GM12878 (cell line): ENCODE data around the gene GET3. TPM values are rescaled to one million over a fixed set of nuclear protein-coding genes. Genes with fewer than 3 reads are reported as not detected.

Experiments used
- ASH2L ChIP-seq: fragments of 300-600, 200-600 bp; sonication (generic); IDR thresholded peaks from 2 replicates; pipeline ENCODE4 v1.6.1; 2017; ENCODE audit warnings: low read depth, mild to moderate bottlenecking, borderline replicate concordance
- BCLAF1 ChIP-seq: fragments of 450-650 bp; IDR thresholded peaks from 2 replicates; pipeline ENCODE4 v1.6.1; 2017; ENCODE audit warnings: antibody characterized with exemption, mild to moderate bottlenecking, moderate library complexity
- BHLHE40 ChIP-seq, 2 experiments: fragments of 450-650 bp in 1 of 2; IDR thresholded peaks; 2 replicates each; pipeline ENCODE4 v1.6.1; 2011 to 2017; ENCODE audit warnings: low read depth in 2 of 2, borderline replicate concordance in 1 of 2, improper control_type of control experiment in 1 of 2, low read length in 1 of 2, mild to moderate bottlenecking in 1 of 2
- BRCA1 ChIP-seq: IDR thresholded peaks from 2 replicates; pipeline ENCODE4 v1.6.1; 2011; ENCODE audit warnings: low read depth, low read length, improper control_type of control experiment
- EED ChIP-seq: sonication (generic); IDR thresholded peaks from 2 replicates; pipeline ENCODE4 v1.6.1; 2016; ENCODE audit warnings: antibody characterized with exemption, low read depth
- EGR1 ChIP-seq, 2 experiments: IDR thresholded peaks; 1 replicate in 1 of 2; 2 replicates in 1 of 2; pipeline ENCODE4 v1.6.1; 2011 to 2012; ENCODE audit warnings: low read depth in 2 of 2, low read length in 2 of 2, borderline replicate concordance in 1 of 2, mild to moderate bottlenecking in 1 of 2, moderate library complexity in 1 of 2
- LARP7 ChIP-seq: fragments of 450-650 bp; IDR thresholded peaks from 2 replicates; pipeline ENCODE4 v1.6.1; 2017; ENCODE audit warnings: mild to moderate bottlenecking
- NKRF ChIP-seq: fragments of 450-650 bp; conservative IDR thresholded peaks from 2 replicates; pipeline ENCODE4 v1.6.1; 2017; ENCODE audit warnings: mild to moderate bottlenecking, moderate library complexity
- POU2F2 ChIP-seq: IDR thresholded peaks from 3 replicates; pipeline ENCODE4 v1.6.1; 2011; ENCODE audit warnings: low read depth, mild to moderate bottlenecking, low read length, borderline replicate concordance
- SIN3A ChIP-seq: IDR thresholded peaks from 2 replicates; pipeline ENCODE4 v1.6.1; 2012; ENCODE audit warnings: low read depth, low read length, improper control_type of control experiment
- SUPT20H ChIP-seq: IDR thresholded peaks from 2 replicates; pipeline ENCODE4 v1.6.1; 2011; ENCODE audit warnings: low read depth, mild to moderate bottlenecking, low read length, moderate library complexity, borderline replicate concordance; ENCODE audit not compliant: control insufficient read depth
- TCF3 ChIP-seq: IDR thresholded peaks from 2 replicates; pipeline ENCODE4 v1.6.1; 2012; ENCODE audit warnings: low read depth, mild to moderate bottlenecking, low read length, borderline replicate concordance; ENCODE audit not compliant: insufficient read depth
- ZBED1 ChIP-seq: IDR thresholded peaks from 2 replicates; pipeline ENCODE4 v1.6.1; 2016; ENCODE audit warnings: borderline replicate concordance
- ZZZ3 ChIP-seq: IDR thresholded peaks from 2 replicates; pipeline ENCODE4 v1.6.1; 2011; ENCODE audit warnings: low read depth; ENCODE audit not compliant: control insufficient read depth, insufficient read length
- polyA plus RNA-seq, 11 experiments: library from polyadenylated mRNA; depleted of rRNA in 4 of 11; unstranded in 6 of 11; stranded (reverse) in 5 of 11; fragments of >200 nt; fragmentation: Nextera tagmentation in 4 of 11; fragmentation: Illumina TruSeq in 1 of 11; extraction: Ambion mirVana in 4 of 11; extraction: Trizol in 1 of 11; gene quantifications; 1 replicate in 1 of 11; 2 replicates in 10 of 11; pipeline versions ENCODE4 v1.2.1 to v1.2.3, GENCODE V29; 2011 to 2016; ENCODE audit warnings: inconsistent platforms in 2 of 11, missing spikeins in 2 of 11, low read depth in 1 of 11
- total RNA-seq, 4 experiments: library from RNA; depleted of rRNA in 3 of 4; stranded (reverse); fragments of >200 nt in 3 of 4; fragmentation: Illumina TruSeq in 1 of 4; extraction: Trizol in 1 of 4; gene quantifications; 2 replicates each; pipeline versions ENCODE4 v1.2.1 to v1.2.3, GENCODE V29; 2013 to 2021
- TF ChIP-seq, protein P1 (sequence below): fragments of 450-650 bp; IDR thresholded peaks from 2 replicates; pipeline ENCODE4 v1.6.1; 2017; ENCODE audit warnings: mild to moderate bottlenecking, low read depth, inconsistent platforms; ENCODE audit not compliant: poor library complexity, severe bottlenecking
- TF ChIP-seq, protein P2 (sequence below): fragments of 150-350 bp; IDR thresholded peaks from 2 replicates; pipeline ENCODE4 v1.6.1; 2016; ENCODE audit warnings: low read depth, low read length

The GET3 gene
- total and polyA plus RNA-seq, 10 of the 15 experiments (the other 5 are each of a cell fraction or from before 2014, with no cell fraction given): 14.5 to 144 (median 97.2) TPM

DNA sequence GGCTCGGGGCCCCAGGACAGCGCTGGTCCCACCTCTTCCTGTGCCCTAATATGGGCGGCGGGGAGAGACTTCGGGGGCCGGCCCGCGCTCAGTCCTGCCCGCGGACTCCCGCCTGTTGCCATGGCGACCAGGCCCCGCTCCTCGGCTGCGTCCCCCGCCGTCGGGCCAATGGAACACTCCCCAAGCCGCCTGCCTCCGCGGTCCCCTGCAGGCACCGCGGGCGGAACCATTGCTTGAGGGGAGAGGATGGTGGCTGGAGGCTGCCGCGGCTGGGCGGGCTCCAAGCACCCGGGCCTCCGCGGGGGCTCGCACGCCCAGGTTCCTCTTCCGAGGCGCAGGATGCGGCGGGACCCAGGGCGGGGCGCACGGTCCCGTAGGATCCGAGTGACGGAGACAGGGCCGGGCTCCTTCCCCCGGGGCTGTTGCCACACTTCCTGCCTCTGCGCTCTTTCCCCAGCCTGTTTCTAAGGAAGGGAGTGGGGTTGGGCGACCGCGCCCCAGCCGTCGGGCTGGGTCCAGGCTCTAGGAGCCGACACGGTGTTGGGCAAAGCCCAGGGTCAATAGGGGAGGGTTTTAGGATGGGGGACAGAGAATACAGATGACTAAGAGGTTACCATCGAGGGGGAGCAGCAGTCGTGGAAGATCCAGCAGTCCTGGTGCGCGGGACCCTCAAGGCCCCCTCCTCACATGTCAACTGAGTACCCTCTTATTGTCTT, 52.8 kb downstream of the GET3 start (continued):
- TF ChIP-seq EED (peak; percentile 64), NKRF (0 out of 2 replicates have a peak, but pooled peaks have one; percentile 17), LARP7 (no peak; the same call in none of the 2 replicates), ASH2L (no peak), BHLHE40 (IDR thresholded peaks at IDR 0.05; ENCODE audit: borderline replicate concordance in 1 of 2, low read depth in 2 of 2, low read length in 1 of 2) (peak; percentile 97 to 98), TCF3 (no peak), ZBED1 (no peak), BRCA1 (peak; percentile 38; the same call in 1 of the 2 replicates), SUPT20H (no peak), EGR1 (IDR thresholded peaks at IDR 0.05; ENCODE audit: borderline replicate concordance in 1 of 2, low read depth in 2 of 2, low read length in 2 of 2) (peak in 1 of 2 experiments; percentile 18; a peak in 1 of 3 replicates), POU2F2 (no peak), ZZZ3 (no peak), SIN3A (peak; percentile 87), BCLAF1 (peak; percentile 92)
- TF ChIP-seq, protein P1, sequence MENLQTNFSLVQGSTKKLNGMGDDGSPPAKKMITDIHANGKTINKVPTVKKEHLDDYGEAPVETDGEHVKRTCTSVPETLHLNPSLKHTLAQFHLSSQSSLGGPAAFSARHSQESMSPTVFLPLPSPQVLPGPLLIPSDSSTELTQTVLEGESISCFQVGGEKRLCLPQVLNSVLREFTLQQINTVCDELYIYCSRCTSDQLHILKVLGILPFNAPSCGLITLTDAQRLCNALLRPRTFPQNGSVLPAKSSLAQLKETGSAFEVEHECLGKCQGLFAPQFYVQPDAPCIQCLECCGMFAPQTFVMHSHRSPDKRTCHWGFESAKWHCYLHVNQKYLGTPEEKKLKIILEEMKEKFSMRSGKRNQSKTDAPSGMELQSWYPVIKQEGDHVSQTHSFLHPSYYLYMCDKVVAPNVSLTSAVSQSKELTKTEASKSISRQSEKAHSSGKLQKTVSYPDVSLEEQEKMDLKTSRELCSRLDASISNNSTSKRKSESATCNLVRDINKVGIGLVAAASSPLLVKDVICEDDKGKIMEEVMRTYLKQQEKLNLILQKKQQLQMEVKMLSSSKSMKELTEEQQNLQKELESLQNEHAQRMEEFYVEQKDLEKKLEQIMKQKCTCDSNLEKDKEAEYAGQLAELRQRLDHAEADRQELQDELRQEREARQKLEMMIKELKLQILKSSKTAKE: no peak
- TF ChIP-seq, protein P2, sequence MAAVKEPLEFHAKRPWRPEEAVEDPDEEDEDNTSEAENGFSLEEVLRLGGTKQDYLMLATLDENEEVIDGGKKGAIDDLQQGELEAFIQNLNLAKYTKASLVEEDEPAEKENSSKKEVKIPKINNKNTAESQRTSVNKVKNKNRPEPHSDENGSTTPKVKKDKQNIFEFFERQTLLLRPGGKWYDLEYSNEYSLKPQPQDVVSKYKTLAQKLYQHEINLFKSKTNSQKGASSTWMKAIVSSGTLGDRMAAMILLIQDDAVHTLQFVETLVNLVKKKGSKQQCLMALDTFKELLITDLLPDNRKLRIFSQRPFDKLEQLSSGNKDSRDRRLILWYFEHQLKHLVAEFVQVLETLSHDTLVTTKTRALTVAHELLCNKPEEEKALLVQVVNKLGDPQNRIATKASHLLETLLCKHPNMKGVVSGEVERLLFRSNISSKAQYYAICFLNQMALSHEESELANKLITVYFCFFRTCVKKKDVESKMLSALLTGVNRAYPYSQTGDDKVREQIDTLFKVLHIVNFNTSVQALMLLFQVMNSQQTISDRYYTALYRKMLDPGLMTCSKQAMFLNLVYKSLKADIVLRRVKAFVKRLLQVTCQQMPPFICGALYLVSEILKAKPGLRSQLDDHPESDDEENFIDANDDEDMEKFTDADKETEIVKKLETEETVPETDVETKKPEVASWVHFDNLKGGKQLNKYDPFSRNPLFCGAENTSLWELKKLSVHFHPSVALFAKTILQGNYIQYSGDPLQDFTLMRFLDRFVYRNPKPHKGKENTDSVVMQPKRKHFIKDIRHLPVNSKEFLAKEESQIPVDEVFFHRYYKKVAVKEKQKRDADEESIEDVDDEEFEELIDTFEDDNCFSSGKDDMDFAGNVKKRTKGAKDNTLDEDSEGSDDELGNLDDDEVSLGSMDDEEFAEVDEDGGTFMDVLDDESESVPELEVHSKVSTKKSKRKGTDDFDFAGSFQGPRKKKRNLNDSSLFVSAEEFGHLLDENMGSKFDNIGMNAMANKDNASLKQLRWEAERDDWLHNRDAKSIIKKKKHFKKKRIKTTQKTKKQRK: no peak
